Esophagus squamous epithelium (tissue), 5 donors: ENCODE results near the gene HMGB1. TPM values are rescaled to one million over a fixed set of nuclear protein-coding genes. Genes with fewer than 3 reads are reported as not detected.

Source experiments
- DNase-seq: peaks from one replicate; lab custom pipeline; 2025; lab: John Stamatoyannopoulos, UW
- H3K27ac ChIP-seq, 4 donors: fragments of 200-600 bp; sonication (generic); one replicate each; pipeline ENCODE4 v1.5.1; 2016 to 2019; ENCODE audit warnings: mild to moderate bottlenecking in 1 of 4
- H3K27me3 ChIP-seq, 4 donors: fragments of 200-600 bp; sonication (generic); 1 replicate in 3 of 4; 2 replicates in 1 of 4; pipeline versions ENCODE4 v1.5.1 to v1.6.0; 2017 to 2021; ENCODE audit warnings: antibody characterized with exemption in 1 of 4
- H3K36me3 ChIP-seq, 3 donors: fragments of 200-600 bp; sonication (generic); one replicate each; pipeline ENCODE4 v1.5.1; 2016 to 2019
- H3K4me1 ChIP-seq, 3 donors: fragments of 200-600 bp; sonication (generic); one replicate each; pipeline ENCODE4 v1.5.1; 2017 to 2019
- H3K4me3 ChIP-seq, 4 donors: fragments of 200-600 bp; sonication (generic); 1 replicate in 3 of 4; 2 replicates in 1 of 4; pipeline ENCODE4 v1.5.1; 2016 to 2019; ENCODE audit warnings: mild to moderate bottlenecking in 2 of 4, moderate library complexity in 1 of 4
- H3K9me3 ChIP-seq, 3 donors: fragments of 200-600 bp; sonication (generic); one replicate each; pipeline ENCODE4 v1.5.1; 2016 to 2019
- CTCF ChIP-seq, 6 experiments: fragments of 450-650 bp in 4 of 6; fragments of 200-600 bp in 2 of 6; sonication (generic) in 2 of 6; IDR thresholded peaks; one replicate each; pipeline ENCODE4 v1.5.1; 2016 to 2019; ENCODE audit warnings: antibody characterized with exemption in 6 of 6, mild to moderate bottlenecking in 4 of 6, moderate library complexity in 4 of 6
- POLR2A ChIP-seq, 4 donors: fragments of 450-650 bp; IDR thresholded peaks; one replicate each; pipeline ENCODE4 v1.6.1; 2017; ENCODE audit warnings: antibody characterized with exemption in 4 of 4, mild to moderate bottlenecking in 4 of 4, moderate library complexity in 3 of 4
- WGBS, 2 donors: methylation state at CpG; one replicate each; pipeline ENCODE4 v1.1.5; 2018; 5-methylcytosine and 5-hydroxymethylcytosine counted together
- intact Hi-C: fragments of 100-400 bp; cut with DNase I; formaldehyde crosslinking; loops from one replicate; pipeline ENCODE4 v1.15.0; 2022
- total RNA-seq, 4 donors: library from RNA; depleted of rRNA; stranded (reverse); fragments of >200 nt; gene quantifications; one replicate each; pipeline ENCODE4 v1.1.0, GENCODE V29; 2016
- donor health status: DM: yes; HTN: yes; CAD: no.

HMGB1 gene
- total RNA-seq, 4 donors from 2014 or later = 189 to 446 (median 280) TPM

DNA sequence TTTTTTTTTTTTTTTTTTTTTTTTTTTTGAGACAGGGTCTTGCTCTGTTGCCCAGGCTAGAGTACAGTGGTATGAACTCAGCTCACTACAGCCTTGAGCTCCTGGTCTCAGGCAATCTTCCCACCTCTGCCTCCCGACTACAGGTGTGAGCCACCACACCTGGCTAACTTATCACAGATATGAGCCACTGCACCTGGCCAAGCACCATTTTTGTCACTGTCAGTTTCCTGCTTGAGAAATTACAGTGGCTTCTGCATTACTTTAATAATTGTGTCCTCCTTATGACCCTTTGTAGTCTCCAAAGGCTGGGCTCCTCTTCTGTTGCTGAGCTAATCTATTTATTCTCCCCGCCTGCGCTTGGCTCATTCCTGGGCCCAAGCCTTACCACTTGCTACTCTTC, 27.4 kb downstream of the HMGB1 start:
- H3K9me3 ChIP-seq = no peaks in the 10 kb centered on the region
- no peak for DNase-seq
- no peaks in the 10 kb centered on the region for H3K36me3 ChIP-seq
- 88 to 90% methylated on average over 3 of the region's 3 CpGs for WGBS, 2 donors
- no peaks in the 10 kb centered on the region for H3K4me1 ChIP-seq
- H3K27me3 ChIP-seq = no peaks in the 10 kb centered on the region
- no peak overlapping the region for H3K27ac ChIP-seq
- intact Hi-C loops = no loop called here
- H3K4me3 ChIP-seq = no peak overlapping the region
- TF ChIP-seq POLR2A (IDR thresholded peaks at IDR 0.05) (no peak), CTCF (IDR thresholded peaks at IDR 0.05) (no peak)

- TF ChIP-seq CTCF (IDR thresholded peaks at IDR 0.05) (no peak), POLR2A (IDR thresholded peaks at IDR 0.05) (no peak)
- no peaks in the 10 kb centered on the region for H3K27me3 ChIP-seq
- no peaks in the 10 kb centered on the region for H3K36me3 ChIP-seq
- no peak for DNase-seq
- H3K4me3 ChIP-seq = no peak overlapping the region
- no peaks in the 10 kb centered on the region for H3K9me3 ChIP-seq
- 82 to 93% methylated on average over 7 to 8 of the region's 8 CpGs for WGBS, 2 donors
- peaks cover 0 to under 1% (median 0%) of the 10 kb centered on the region in 3 donors for H3K4me1 ChIP-seq
- intact Hi-C loops = no loop called here
- no peak overlapping the region for H3K27ac ChIP-seq
These were observed 28.6 kb downstream of the HMGB1 start for GRCh38 chr13:30437177-30437576.

DNA sequence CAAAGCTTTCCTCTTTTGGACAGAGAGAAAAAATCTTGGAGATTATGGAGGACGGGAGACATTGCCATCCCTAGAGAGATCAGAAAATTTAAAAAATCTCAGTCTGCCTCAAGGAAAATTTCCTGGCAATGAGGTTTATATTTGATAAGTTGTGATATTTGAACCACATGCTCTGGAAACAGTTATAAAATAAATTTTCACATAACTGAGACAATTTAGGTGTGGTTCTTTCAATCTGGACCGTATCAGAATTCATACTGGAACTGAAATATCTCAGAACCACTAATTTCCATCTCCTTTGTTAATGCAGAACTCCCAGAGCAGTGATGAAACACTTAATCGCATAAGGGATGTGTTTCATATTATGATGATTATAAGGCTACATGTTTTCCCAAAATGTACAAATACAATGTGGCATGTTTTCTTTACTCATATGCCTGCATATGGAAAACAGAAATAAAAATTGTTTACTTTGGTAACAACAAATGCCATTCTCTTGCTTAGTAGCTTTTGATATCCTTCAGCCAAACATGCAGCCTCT, 29.8 kb downstream of the HMGB1 start:
- WGBS, 2 donors = 76 to 80% methylated on average over 3 of the region's 3 CpGs
- H3K36me3 ChIP-seq = no peaks in the 10 kb centered on the region
- intact Hi-C loops = no loop called here
- H3K27me3 ChIP-seq = no peaks in the 10 kb centered on the region
- no peak for TF ChIP-seq CTCF (IDR thresholded peaks at IDR 0.05)
- TF ChIP-seq POLR2A (IDR thresholded peaks at IDR 0.05) = no peak
- H3K27ac ChIP-seq = no peak overlapping the region
- no peak overlapping the region for H3K4me3 ChIP-seq
- DNase-seq = no peak
- H3K9me3 ChIP-seq = no peaks in the 10 kb centered on the region
- H3K4me1 ChIP-seq = peaks cover 2 to 12% (median 8%) of the 10 kb centered on the region in 3 donors

GRCh38 chr13:30431269-30431940, 34.3 kb downstream of the HMGB1 start:
- Histone ChIP-seq H3K4me3 (no peak overlapping the region), H3K36me3 (no peaks in the 10 kb centered on the region), H3K27ac (peak overlapping the region in 3 of 4 donors; percentile 30 to 66 (median 59)), H3K27me3 (no peaks in the 10 kb centered on the region), H3K9me3 (no peaks in the 10 kb centered on the region), H3K4me1 (peaks cover 10 to 29% (median 17%) of the 10 kb centered on the region in 3 donors)
- intact Hi-C loops = no loop called here
- 12 to 31% methylated on average over 2 of the region's 2 CpGs for WGBS, 2 donors
- DNase-seq = no peak
- TF ChIP-seq POLR2A (IDR thresholded peaks at IDR 0.05) = no peak
- no peak for TF ChIP-seq CTCF (IDR thresholded peaks at IDR 0.05)
